Lower lobe of right lung (tissue), 2 donors: Measurements from ENCODE around the gene PATJ. TPM values are rescaled to one million over a fixed set of nuclear protein-coding genes. Genes with fewer than 3 reads are reported as not detected.

Source experiments
- ATAC-seq, 2 donors: fragments of 200-7000 bp; cut with Tn5 transposase; one replicate each; pipeline ENCODE4 v1.9.1; 2020 to 2022; ENCODE audit warnings: mild to moderate bottlenecking in 2 of 2, moderate library complexity in 2 of 2
- DNase-seq: peaks from one replicate; pipeline ENCODE4 v3.0.0-alpha.2; 2020
- H3K27ac ChIP-seq: fragments of 200-600 bp; one replicate; pipeline ENCODE4 v1.8.0; 2022
- H3K27me3 ChIP-seq: fragments of 200-600 bp; one replicate; pipeline ENCODE4 v1.8.0; 2022; ENCODE audit warnings: low read depth
- H3K36me3 ChIP-seq: fragments of 200-600 bp; one replicate; pipeline ENCODE4 v1.8.0; 2022; ENCODE audit warnings: mild to moderate bottlenecking
- H3K4me1 ChIP-seq: fragments of 200-600 bp; one replicate; pipeline ENCODE4 v1.8.0; 2022
- H3K4me3 ChIP-seq: fragments of 200-600 bp; one replicate; pipeline ENCODE4 v1.8.0; 2022; ENCODE audit warnings: mild to moderate bottlenecking
- H3K9me3 ChIP-seq: fragments of 200-600 bp; one replicate; pipeline ENCODE4 v1.8.0; 2022
- CTCF ChIP-seq: fragments of 200-600 bp; IDR thresholded peaks from one replicate; pipeline ENCODE4 v1.8.0; 2022; ENCODE audit warnings: antibody characterized with exemption, mild to moderate bottlenecking
- intact Hi-C: fragments of 100-400 bp; cut with DNase I; formaldehyde crosslinking; loops from one replicate; pipeline ENCODE4 v1.11.0; 2022
- total RNA-seq: library from RNA; stranded (reverse); fragmentation: NEBNext Ultra II Directional; extraction: Animal tissue kit (Norgen Biotek cat#: 25700); gene quantifications from one replicate; pipeline ENCODE4 v1.2.1, GENCODE V29; 2021
- donor health status: DM: no; HTN: yes; CAD: no; lungs with severe emphysema.

The PATJ gene
- total RNA-seq, 1 donor from 2014 or later, result 63.9 TPM

- no peak for ATAC-seq
- no peaks in the 10 kb centered on the region for H3K9me3 ChIP-seq
- peaks cover 2% of the 10 kb centered on the region for H3K36me3 ChIP-seq
These were observed 164.8 kb downstream of the PATJ start for GRCh38 chr1:61907102-61907501.

GRCh38 chr1:61910035-61910434 is 167.8 kb downstream of the PATJ start:
- intact Hi-C loops, result no loop called here
- Histone ChIP-seq H3K27me3 (no peaks in the 10 kb centered on the region), H3K36me3 (peaks cover 6% of the 10 kb centered on the region), H3K9me3 (no peaks in the 10 kb centered on the region), H3K4me3 (no peak overlapping the region), H3K4me1 (no peaks in the 10 kb centered on the region), H3K27ac (no peak overlapping the region)
- no peak for TF ChIP-seq CTCF
- DNase-seq (no peak), ATAC-seq (no peak)

More at GRCh38 chr1:61907102-61907501, 164.8 kb downstream of the PATJ start:
- H3K4me1 ChIP-seq, result no peaks in the 10 kb centered on the region
- TF ChIP-seq CTCF, result no peak
- H3K4me3 ChIP-seq, result no peak overlapping the region
- no peak overlapping the region for H3K27ac ChIP-seq
- no peak for DNase-seq
- no peaks in the 10 kb centered on the region for H3K27me3 ChIP-seq
- intact Hi-C loops, result no loop called here

GRCh38 chr1:61914823-61915482 is 172.7 kb downstream of the PATJ start:
- Histone ChIP-seq H3K4me3 (no peak overlapping the region), H3K27ac (no peak overlapping the region), H3K27me3 (no peaks in the 10 kb centered on the region), H3K36me3 (peaks cover 9% of the 10 kb centered on the region), H3K4me1 (no peaks in the 10 kb centered on the region), H3K9me3 (no peaks in the 10 kb centered on the region)
- intact Hi-C loops, result no loop called here
- TF ChIP-seq CTCF, result no peak
- ATAC-seq (no peak), DNase-seq (no peak)

- Histone ChIP-seq H3K9me3 (no peaks in the 10 kb centered on the region), H3K36me3 (no peaks in the 10 kb centered on the region), H3K4me3 (no peak overlapping the region), H3K27me3 (no peaks in the 10 kb centered on the region), H3K4me1 (no peaks in the 10 kb centered on the region), H3K27ac (no peak overlapping the region)
- TF ChIP-seq CTCF, result no peak
- ATAC-seq, result no peak
- no peak for DNase-seq
- intact Hi-C loops, result no loop called here
These were observed 179.2 kb downstream of the PATJ start for GRCh38 chr1:61921435-61921834.

- no peak for DNase-seq
- intact Hi-C loops, result no loop called here
- no peaks in the 10 kb centered on the region for H3K4me1 ChIP-seq
- H3K36me3 ChIP-seq, result no peaks in the 10 kb centered on the region
- H3K27me3 ChIP-seq, result no peaks in the 10 kb centered on the region
- no peak for TF ChIP-seq CTCF
- no peak overlapping the region for H3K27ac ChIP-seq
- ATAC-seq, result no peak
- H3K4me3 ChIP-seq, result no peak overlapping the region
- no peaks in the 10 kb centered on the region for H3K9me3 ChIP-seq
These were observed 180.7 kb downstream of the PATJ start for GRCh38 chr1:61922950-61923480.
